HEK293T (cell line): ENCODE data around the gene GDPD5.

Experiments used
- ARNT ChIP-seq: fragments of 450-650 bp; IDR thresholded peaks from 2 replicates; pipeline ENCODE4 v1.6.1; 2017; ENCODE audit warnings: mild to moderate bottlenecking
- BHLHE40 ChIP-seq: fragments of 450-650 bp; IDR thresholded peaks from 2 replicates; pipeline ENCODE4 v1.6.1; 2016; ENCODE audit warnings: mild to moderate bottlenecking, moderate library complexity, borderline replicate concordance
- ELF4 ChIP-seq: fragments of 450-650 bp; IDR thresholded peaks from 2 replicates; pipeline ENCODE4 v1.6.1; 2017; ENCODE audit warnings: antibody characterized with exemption
- FOXK2 ChIP-seq: fragments of 450-650 bp; IDR thresholded peaks from 2 replicates; pipeline ENCODE4 v1.6.1; 2016; ENCODE audit warnings: mild to moderate bottlenecking
- FOXM1 ChIP-seq: fragments of 450-650 bp; IDR thresholded peaks from 2 replicates; pipeline ENCODE4 v1.6.1; 2017; ENCODE audit warnings: mild to moderate bottlenecking, borderline replicate concordance
- HDGF ChIP-seq: fragments of 450-650 bp; IDR thresholded peaks from 2 replicates; pipeline ENCODE4 v1.6.1; 2017; ENCODE audit warnings: antibody characterized with exemption, borderline replicate concordance
- L3MBTL2 ChIP-seq: fragments of 450-650 bp; conservative IDR thresholded peaks from 2 replicates; pipeline ENCODE4 v1.6.1; 2016; ENCODE audit warnings: mild to moderate bottlenecking
- LEF1 ChIP-seq: fragments of 450-650 bp; IDR thresholded peaks from 2 replicates; pipeline ENCODE4 v1.6.1; 2017; ENCODE audit warnings: mild to moderate bottlenecking, borderline replicate concordance
- SP1 ChIP-seq: fragments of 450-650 bp; IDR thresholded peaks from 2 replicates; pipeline ENCODE4 v1.6.1; 2017
- SUZ12 ChIP-seq: fragments of 450-650 bp; IDR thresholded peaks from 2 replicates; pipeline ENCODE4 v1.6.1; 2016; ENCODE audit warnings: mild to moderate bottlenecking
- TARDBP ChIP-seq: fragments of 450-650 bp; IDR thresholded peaks from 2 replicates; pipeline ENCODE4 v1.6.1; 2016
- ZNF384 ChIP-seq: fragments of 450-650 bp; IDR thresholded peaks from 2 replicates; pipeline ENCODE4 v1.6.1; 2016

GRCh38 chr11:75499423-75500190 lies 26.1 kb downstream of the GDPD5 start:
- TF ChIP-seq FOXM1 (no peak), ELF4 (no peak), BHLHE40 (no peak), FOXK2 (no peak), ZNF384 (no peak), HDGF (no peak), ARNT (no peak), SUZ12 (no peak), L3MBTL2 (no peak), LEF1 (no peak), SP1 (no peak), TARDBP (no peak)
